Parietal lobe (tissue), 1 donor: Measurements from ENCODE around the gene GPC2. TPM values are rescaled to one million over a fixed set of nuclear protein-coding genes. Genes with fewer than 3 reads are reported as not detected.

Experiments used
- total RNA-seq: library from RNA; depleted of rRNA; stranded (reverse); fragments of >200 nt; gene quantifications from one replicate; pipeline ENCODE4 v1.2.3, GENCODE V29; 2014

The GPC2 gene, protein sequence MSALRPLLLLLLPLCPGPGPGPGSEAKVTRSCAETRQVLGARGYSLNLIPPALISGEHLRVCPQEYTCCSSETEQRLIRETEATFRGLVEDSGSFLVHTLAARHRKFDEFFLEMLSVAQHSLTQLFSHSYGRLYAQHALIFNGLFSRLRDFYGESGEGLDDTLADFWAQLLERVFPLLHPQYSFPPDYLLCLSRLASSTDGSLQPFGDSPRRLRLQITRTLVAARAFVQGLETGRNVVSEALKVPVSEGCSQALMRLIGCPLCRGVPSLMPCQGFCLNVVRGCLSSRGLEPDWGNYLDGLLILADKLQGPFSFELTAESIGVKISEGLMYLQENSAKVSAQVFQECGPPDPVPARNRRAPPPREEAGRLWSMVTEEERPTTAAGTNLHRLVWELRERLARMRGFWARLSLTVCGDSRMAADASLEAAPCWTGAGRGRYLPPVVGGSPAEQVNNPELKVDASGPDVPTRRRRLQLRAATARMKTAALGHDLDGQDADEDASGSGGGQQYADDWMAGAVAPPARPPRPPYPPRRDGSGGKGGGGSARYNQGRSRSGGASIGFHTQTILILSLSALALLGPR
- 67.3 TPM for total RNA-seq

DNA sequence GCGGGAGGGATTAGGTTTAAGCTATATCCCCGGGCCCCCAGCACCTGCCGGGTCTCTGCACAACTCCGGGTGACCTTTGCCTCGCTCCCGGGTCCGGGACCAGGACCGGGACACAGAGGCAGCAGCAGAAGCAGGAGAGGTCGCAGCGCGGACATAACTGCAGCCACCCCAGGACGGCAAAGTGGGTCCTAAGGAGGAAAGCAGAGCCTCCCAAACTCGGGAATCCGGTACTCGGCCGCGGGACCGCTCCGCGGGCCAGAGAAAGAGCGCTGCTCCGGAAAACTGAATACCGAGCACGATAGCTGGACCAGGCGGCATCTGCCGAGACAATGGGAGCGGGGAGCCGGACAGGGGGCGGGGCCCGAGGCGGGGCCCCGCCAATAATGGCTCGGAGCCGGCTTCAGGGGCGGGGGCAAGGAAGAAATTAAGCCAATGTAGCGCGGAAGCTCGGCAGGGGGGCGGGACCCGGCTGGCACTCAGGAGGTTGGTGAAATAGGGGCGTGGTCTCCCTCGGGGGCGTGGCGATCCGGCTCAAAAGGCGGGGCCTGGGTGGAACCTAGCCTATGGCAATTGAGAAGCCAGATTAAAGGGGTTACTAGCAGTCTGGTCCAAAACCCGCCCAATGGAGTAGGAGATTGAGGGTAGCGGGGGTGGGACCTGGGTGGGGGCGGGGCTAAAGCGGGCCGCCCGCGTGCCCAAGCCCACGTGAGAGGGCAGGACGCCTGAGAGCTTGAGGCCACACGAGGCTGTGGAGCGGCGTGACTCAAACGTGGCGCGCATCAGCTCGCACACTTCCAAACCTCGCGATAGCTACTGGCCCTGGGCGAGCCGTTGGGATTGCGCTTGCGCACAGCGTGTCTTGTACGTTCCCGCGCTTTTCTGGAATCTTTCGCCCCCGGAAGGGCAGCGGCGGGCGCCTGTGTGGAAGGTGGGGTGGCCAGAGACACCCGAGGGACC is at the start of gene GPC2, which contains the start of gene STAG3:
GPC2 (minus strand) TSS at position 337 of the 957 bp plus-strand sequence; CDS start at position 155, 182 bp downstream.
STAG3 (plus strand) TSS at position 874 of the 957 bp plus-strand sequence. CDS start 2,639 bp downstream, outside the sequence.

DNA sequence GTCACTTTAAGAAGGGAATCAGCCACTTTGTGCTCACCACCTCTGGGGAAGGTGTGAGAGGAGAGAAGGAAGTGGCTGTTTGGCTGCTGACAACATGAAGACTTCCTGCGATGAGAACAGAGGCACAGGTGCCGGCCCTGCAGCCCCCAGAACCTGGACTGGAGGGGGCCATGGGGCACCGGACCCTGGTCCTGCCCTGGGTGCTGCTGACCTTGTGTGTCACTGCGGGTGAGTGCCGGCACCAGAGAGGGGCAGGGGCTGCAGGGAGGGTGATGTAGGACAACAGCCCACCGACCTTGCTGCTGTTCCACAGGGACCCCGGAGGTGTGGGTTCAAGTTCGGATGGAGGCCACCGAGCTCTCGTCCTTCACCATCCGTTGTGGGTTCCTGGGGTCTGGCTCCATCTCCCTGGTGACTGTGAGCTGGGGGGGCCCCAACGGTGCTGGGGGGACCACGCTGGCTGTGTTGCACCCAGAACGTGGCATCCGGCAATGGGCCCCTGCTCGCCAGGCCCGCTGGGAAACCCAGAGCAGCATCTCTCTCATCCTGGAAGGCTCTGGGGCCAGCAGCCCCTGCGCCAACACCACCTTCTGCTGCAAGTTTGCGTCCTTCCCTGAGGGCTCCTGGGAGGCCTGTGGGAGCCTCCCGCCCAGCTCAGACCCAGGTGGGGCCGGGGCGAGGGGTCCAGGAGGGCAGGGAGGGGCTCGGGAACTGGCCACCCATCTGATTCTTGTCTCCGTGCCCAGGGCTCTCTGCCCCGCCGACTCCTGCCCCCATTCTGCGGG is 42.8 kb upstream of the GPC2 start, which contains the start of gene PVRIG:
PVRIG (plus strand) TSS at position 149 of the 785 bp plus-strand sequence; CDS start at position 171, 22 bp downstream.

DNA sequence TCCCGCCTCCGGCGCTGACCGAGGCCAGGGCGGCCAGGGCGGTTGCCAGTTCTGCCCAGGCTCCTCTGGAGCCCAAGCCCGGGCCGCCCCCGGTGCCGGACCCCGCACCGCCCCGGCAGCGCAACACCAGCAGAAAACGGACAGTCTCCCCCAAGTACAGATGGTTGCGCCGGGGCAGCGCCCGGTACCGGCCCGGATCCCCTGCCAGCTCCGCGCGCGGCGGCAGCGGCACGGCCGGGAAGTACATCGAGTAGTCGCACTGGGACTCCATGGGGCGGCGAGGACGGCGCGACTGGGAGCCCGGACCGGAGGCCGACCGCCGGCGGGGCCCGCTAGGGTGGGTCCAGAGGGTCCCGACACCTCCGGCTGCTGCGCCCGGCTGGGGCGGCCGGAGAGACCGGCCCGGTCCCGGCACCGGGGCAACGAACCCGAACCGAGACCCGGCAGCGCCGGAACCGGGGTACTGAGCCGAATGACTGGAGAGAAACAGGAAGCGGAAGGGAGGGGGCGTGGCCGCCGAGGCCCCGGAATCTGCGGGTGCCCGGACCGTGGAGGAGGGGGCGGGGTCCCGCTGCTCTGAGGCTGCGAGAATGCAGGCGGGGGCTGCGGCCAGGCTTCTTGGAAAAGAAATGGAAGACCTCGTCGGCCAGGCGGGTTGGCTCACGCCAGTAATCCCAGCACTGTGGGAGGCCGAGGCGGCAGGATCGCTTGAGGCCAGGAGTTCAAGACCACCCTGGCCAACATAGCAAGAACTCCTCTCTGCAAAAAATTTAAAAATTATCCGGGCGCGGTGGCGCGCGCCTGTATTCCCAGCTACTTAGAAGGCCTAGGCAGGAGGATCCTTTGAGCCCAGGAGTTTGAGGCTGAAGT is 18.7 kb downstream of the GPC2 start, which contains the start of gene TRAPPC14:
TRAPPC14 (minus strand) TSS at position 495 of the 870 bp plus-strand sequence; CDS start at position 271, 224 bp downstream.

DNA sequence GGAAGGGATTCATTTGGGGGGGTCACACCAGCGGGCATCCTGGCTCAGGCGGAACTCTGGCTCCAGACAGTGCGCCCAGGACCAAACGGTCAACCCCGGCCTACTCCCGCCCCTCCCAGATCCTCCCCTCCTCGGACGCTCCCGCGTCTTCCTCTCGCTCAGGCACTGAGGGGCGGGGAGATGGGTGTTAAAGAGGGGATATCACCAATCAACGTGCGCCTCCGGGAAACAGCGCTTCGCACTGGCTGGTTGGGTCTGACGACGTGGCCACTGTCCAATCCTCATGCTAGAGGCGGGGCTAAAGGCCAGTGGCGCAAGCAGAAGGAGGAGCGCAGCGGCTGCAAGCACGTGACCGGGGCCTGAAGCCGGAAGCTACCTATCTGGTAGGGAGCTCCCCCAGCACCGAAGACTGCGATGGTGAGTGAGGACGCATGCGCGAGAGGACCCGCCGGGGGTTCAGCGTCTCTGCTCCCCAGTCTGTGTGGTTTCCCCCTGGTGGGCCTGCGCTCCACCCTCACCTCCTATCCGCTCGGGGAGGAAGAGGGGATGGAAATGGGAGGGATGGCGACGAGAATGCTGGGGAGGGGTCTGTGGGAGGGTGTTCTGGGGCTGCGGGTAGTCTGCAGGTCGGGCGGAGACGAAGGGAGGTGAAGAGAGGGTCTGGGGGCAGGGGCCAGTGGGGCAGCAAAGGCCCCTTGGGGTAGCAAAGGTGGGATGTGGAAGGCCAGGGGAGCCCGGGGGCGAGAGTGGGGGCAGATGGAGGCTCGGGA is 28.4 kb downstream of the GPC2 start, which contains the start of gene LAMTOR4:
LAMTOR4 (plus strand) TSS at position 360 of the 770 bp plus-strand sequence; CDS start at position 415, 55 bp downstream.

DNA sequence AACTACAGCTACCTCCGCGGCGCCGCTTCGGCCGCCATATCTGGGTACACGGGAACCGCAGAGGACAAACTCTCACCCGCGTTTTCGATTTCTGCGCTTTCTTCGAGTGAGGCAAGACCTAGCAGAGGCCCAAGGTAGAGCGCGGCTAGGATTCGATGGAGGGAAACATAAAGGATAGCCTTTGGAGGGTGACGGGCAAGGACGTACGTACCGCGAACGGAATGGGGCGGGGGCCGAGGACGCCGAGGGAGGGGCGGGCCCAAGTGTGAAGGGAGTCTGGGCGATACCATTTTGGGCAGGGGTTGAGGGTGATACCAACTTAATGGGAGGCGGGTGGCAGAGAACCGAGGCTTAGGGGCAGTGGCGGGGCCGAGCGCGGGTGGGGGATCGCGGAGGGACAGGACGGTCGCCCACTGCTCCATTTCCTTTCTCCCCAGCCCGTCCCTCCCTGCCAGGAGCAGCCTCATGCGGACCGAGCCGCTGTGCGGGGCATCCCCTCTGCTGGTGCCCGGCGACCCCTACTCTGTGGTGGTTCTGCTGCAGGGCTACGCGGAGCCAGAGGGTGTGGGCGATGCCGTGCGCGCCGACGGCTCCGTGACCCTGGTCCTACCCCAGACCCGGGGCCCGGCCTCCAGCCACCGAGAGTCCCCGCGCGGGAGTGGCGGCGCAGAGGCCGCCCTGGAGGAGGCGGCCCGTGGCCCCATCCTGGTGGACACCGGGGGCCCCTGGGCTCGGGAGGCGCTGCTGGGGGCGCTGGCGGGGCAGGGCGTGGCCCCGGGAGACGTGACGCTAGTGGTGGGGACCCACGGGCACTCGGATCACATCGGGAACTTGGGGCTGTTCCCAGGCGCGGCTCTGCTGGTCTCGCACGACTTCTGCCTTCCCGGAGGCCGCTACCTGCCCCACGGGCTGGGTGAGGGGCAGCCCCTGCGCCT is 50.0 kb downstream of the GPC2 start, which contains the start of gene MBLAC1:
MBLAC1 (plus strand) TSS at position 37 of the 935 bp plus-strand sequence; CDS start at position 466, 429 bp downstream.

Other genes starting within 250 kb of the GPC2 start
- gene GJC3, start 247.8 kb downstream of the GPC2 start, total RNA-seq, result not detected
- not detected for gene AZGP1, start 201.3 kb downstream of the GPC2 start, total RNA-seq
- gene ZKSCAN1, start 161.8 kb downstream of the GPC2 start, total RNA-seq, result 87.0 TPM
- gene ZSCAN21, start 127.6 kb downstream of the GPC2 start, total RNA-seq, result 21.3 TPM
- gene ZNF3, start 95.7 kb downstream of the GPC2 start, total RNA-seq, result 72.9 TPM
- 35.7 TPM for gene COPS6, start 88.4 kb downstream of the GPC2 start, total RNA-seq
- 76.1 TPM for gene MCM7, start 76.0 kb downstream of the GPC2 start, total RNA-seq
- 29.7 TPM for gene AP4M1, start 75.7 kb downstream of the GPC2 start, total RNA-seq
- gene TAF6, start 58.0 kb downstream of the GPC2 start, total RNA-seq, result 27.9 TPM
- gene CNPY4, start 57.7 kb downstream of the GPC2 start, total RNA-seq, result 22.5 TPM
- 8.1 TPM for gene MBLAC1, start 50.4 kb downstream of the GPC2 start, total RNA-seq
- 31.0 TPM for gene LAMTOR4, start 28.5 kb downstream of the GPC2 start, total RNA-seq
- 19.7 TPM for gene TRAPPC14, start 18.7 kb downstream of the GPC2 start, total RNA-seq
- gene GAL3ST4, start 8.8 kb downstream of the GPC2 start, total RNA-seq, result 7.2 TPM
- 1.3 TPM for gene STAG3, start 537 bp upstream of the GPC2 start, total RNA-seq
- not detected for gene PVRIG, start 42.6 kb upstream of the GPC2 start, total RNA-seq
- gene SPDYE3, start 130.3 kb upstream of the GPC2 start, total RNA-seq, result not detected
- 35.4 TPM for gene PILRB, start 180.7 kb upstream of the GPC2 start, total RNA-seq
- gene PILRA, start 196.1 kb upstream of the GPC2 start, total RNA-seq, result 3.8 TPM